Umbilical cord (tissue), 2 donors: ENCODE results near the gene TTLL8. TPM values are rescaled to one million over a fixed set of nuclear protein-coding genes. Genes with fewer than 3 reads are reported as not detected.
A peak's percentile ranks its signal among the peaks of the same experiment; 100 is the strongest.

Source experiments
- DNase-seq: peaks from one replicate; pipeline ENCODE4 v3.0.0-alpha.2; 2015; ENCODE audit warnings: low spot score
- total RNA-seq: library from RNA; depleted of rRNA; stranded (reverse); fragments of >200 nt; gene quantifications from one replicate; pipeline ENCODE4 v1.2.3, GENCODE V29; 2014; ENCODE audit warnings: low replicate concordance; ENCODE audit not compliant: insufficient read depth

TTLL8 gene
- total RNA-seq, 1 donor from 2014 or later = not detected

DNA sequence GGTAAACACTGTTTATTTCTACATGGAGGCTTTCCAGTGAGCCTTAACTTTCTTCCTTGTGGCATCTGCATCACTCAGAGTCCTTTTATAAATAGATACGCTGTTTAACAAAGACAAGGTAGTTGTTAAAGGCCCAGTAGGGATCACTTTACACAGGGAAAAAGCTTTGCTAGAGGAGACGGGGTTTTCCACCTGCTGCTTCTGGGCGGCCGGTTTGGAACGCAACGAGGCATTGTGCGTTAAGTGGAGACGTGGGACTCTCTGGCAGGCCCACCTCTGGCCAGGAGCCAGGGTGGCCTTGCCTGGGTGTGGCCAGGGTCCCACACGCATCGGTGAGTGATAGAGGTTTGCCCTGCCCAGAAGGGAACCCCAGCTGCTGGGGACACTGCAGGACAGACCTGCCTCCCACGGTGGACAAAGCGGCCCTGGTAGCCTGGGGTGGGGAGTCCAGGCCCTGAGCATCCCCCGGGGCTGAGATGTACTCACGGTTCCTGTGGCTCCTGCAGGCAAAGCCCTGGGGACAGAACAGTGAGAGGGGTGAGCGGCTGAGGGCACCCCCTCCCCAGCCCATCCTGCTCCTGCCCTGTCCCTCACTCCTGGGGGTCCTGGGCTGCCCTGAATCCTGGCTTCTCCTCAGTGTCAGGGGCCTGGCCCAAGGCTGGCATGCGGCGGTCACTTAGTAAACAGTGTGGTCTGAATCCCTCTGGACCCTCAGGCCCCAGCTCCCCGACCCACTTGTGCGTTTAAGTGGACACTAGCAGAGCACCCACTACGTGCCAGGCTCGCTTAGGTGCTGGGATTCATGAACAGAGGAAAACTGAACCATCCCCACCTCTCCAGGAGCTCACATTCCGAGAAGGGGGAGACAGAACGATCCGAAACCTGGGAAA is 49.7 kb downstream of the TTLL8 start:
- DNase-seq = no peak

DNA sequence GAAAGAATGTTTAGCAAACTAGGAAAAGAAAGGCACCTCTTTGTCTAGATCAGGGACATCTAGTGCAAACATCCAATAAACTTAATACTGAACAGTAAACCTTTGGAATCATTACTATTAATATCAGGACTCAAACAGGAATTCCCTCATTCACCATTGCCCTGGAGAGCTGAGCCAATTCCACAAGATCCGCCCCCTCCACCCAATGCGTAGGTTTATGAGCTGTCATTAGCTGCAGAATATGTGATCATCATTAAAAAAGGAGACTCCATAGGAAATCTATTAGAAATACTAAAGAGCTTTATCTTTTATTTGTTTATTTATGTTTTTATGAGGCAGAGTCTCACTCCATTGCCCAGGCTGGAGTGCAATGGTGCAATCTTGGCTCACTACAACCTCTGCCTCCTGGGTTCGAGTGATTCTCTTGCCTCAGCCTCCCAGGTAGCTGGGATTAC is 51.0 kb downstream of the TTLL8 start:
- DNase-seq = no peak

DNA sequence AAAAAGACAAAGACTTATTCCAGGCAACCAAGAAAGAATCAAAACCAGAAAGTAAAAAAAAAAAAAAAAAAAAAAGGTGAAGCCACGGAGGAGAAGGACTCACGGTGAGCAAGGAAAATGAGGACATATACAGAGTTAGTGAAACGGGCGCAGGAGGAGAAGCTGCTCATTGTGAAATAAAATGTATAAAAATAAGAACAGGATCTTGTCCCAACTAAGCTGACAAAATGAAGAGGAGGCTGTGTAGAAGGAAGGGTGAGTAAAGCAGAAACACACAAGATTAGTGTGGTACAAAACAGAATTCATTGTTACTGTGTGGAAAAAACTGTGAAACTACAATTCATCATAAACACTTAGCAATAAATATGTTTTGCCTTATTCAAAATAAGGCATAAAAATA is 53.2 kb downstream of the TTLL8 start:
- no peak for DNase-seq

DNA sequence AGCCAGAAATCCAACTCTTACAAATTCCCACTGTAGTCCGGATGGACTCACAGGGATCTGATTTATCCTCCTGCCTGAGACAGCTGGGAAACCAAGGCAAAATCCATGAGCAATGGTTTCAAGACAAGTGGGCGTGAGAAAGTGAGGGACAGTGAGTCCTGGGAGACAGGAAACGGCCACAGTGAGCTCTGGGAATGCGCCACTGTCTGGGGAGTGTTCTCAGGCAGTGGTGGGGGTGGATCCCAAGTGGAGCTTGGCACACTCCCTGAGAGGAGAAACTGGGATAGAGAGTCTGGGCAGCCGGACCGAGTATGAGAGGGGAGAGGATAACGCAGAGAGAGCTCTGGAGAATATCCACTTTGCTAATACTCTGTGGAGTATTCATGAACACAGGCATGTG is 55.3 kb downstream of the TTLL8 start:
- peak; percentile 86 for DNase-seq

DNA sequence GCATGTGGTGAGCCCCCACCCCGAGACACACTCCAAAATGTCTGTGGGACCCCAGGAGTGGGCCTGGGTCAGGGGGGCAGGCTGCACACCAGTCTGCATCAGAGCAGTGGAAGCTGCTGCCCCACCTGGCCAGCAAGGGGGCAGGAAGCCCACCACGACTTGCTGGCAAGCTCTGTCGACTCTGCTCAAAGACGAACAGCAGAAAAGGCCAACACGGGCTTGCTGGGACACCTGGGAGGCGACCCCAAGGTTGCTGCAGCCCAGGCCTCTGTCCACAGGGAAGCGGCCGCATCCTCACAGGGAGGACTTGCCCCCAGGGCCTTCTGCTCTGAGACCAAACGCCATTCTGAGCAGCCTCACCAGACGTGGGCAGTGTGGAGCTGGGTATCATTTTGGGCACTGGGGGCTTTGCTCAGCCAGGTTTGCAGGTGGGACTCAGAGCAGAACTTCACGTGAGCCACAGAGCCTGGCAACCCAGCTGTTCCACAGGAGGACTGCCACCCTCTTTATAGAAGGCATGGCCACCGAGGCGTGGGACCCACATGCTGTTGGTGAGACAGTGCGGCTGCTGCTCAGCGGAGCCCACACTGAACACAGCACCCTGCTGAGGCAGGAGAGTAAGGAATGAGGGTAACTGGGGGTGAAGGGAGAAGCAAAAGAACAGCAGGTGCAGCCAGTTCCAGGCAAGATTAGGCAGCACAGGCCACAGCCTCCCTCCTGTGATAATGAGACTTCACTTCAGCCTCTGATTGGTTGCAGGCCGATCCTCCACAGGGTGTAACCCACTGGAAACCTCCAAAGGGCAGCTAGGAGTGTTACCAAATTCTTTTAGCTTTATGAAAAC is 56.5 kb downstream of the TTLL8 start:
- no peak for DNase-seq

DNA sequence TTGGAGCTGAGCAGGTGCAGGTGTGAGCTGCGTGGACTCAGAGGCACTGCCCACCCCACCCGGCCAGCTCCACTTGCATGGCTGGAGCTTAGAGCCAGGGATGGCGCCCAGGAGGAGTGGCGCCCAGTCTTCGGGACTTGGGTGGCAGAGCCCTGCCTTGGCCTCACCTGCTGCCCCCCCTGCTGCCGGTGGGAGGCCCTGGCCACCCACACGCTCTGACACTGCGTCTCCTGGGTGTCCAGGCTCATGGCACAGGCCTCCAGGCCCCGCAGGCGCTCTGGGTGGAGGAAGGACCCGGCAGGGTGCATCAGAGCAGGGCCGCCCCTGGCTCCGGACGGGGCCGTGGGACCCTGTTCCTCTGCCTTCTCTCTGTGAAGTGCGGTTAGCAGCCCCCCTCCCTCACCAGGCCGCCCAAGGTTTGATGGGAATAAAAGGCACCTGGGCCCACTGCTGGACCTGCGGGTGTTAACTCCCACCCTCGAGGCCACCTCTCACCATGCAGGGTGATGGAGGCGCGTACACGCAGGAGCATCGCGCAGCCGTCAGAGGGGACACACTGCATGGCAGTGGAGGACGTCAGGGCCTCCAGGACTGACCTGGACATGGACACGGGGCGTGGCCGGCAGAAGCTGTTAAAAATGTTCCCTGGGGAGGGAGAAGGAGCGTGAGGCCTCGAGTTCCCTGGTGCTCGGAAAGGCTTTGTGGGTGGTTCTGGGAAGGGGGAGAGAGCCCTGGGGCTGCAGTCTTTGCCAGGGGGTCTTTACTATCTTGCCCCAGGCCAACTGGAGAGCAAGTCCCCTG is 57.3 kb downstream of the TTLL8 start:
- DNase-seq = no peak

DNA sequence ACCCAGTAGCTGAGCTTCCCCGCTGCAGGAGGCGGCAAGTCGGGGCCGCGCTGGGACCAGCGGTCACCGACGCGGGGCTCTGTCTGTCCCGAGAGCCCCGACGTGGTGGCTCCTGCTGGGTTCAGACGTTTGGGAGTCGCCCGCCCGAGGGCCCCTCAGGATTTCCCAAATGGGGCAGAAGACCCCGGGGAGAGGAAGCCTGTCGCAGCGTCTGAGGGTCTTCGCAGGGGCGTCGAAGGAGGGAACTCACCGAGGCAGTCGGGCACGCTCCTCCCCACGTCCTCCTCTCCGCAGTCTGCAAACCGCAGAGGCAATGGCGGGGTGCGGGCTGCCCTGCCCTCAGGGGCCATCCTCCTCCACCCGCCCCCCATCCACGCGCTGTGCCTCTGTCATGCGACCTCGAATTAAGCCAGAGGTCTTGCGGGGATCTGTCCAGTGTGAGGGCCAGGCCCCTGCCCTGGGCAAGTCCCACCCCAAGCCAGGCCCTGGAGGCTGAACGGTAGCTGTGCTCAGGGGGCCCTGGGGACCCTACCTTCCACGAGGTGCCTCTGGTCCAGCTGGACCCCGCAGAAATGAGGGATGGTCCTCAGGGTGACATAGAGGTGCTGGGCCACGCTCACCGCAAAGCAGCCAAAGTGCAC is 58.0 kb downstream of the TTLL8 start:
- no peak for DNase-seq

DNA sequence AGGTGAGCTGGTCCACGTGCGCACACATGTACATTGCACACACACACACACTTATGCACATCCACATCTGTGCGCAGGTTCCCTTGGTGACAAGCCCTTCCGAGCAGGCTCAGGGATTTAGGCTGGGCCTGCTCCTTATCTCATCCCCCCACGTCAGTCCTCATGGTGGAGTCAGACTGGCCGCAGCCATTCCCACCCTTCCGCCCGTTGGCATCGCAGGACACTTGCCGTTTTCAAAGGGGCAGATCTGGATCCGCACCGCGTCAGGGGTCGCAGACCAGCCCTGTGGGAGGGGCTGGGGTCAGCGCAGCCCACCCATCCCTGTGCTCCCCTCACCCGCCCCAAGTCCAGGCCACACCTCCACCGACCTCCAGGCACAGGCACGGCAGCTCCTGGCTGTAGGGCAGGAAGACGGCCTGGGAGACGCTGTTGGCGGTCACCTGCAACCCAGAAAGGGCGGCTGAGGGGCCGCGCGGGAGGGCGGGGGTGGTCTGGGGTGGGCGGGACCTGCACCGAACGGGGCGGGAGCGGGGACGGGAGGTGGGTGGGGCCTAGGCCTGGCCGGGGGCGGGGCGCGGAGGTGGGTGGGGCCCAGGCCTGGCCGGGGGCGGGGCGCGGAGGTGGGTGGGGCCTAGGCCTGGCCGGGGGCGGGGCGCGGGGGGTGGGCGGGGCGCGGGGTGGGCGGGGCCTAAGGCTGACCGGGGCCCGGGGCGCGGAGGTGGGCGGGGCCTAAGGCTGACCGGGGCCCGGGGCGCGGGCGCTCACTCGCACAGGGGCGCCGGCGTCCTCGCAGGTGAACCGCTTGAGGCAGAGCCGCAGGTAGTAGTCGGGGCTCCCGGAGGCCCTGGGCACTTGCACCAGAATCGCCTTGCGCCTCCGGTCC is 58.8 kb downstream of the TTLL8 start:
- DNase-seq = no peak

DNA sequence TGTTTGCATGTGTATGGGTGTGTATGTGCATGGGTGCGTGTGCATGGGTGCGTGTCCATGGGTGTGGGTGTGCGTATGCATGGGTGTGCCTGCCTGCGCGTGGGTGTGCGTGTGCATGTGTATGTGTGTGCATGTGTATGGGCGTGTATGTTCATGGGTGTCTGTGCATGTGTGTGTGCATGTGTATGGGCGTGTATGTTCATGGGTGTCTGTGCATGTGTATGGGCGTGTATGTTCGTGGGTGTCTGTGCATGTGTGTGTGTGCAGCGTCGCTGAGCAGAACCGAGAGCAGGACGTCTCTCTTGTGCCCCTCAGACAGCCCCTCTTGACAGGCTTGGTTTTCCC is 59.4 kb downstream of the TTLL8 start:
- DNase-seq = no peak

DNA sequence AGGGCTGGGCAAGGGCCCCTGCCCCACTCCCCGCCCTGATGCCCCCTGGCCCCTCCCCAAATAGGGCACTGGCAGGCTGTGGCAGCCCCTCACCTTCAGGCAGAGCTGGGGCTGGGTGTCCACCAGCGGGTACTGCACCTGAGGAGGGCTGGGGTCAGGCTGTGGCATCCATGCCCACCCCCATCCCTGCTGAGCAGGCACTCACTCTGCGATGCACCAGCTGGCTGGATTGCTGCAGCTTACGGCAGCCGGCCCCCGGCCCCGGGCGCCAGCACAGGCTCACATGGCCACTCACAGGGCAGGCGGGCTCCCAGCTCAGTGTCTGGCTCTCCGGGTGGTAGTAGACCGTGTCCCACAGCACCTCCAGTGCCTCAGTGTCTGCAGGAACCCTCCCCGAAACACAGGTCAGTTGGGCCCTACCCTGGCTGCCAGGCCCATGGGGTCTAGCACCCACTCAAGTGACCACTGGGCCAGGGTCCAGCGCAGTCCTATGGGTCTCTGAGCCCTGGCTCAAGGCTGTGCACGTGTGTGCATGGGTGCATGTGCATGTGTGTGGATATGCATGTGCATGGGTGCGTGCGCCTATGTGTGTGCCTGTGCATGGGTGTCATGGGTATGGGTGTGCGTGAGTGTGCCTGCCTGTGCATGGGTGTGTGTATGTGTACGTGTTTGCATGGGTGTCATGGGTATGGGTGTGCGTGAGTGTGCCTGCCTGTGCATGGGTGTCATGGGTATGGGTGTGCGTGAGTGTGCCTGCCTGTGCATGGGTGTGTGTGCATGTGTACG is 60.0 kb downstream of the TTLL8 start:
- no peak for DNase-seq

DNA sequence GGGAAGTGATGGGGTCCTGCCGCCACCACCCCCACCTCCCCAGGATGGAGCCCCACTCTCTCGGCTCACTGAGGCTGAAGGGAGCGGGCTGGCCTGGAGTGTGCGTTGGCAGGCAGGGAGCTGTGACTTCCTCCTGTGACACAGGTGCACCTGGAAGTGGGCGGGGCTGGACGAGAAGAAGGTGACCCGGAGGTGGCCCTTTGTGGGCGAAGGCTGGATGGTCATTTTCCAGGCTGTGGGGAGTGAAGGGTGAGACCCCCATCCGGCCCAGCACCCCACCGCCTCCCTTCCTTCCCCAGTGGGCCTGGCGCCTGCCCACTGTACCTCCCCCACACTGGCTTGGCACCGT is 60.9 kb downstream of the TTLL8 start:
- DNase-seq = no peak

DNA sequence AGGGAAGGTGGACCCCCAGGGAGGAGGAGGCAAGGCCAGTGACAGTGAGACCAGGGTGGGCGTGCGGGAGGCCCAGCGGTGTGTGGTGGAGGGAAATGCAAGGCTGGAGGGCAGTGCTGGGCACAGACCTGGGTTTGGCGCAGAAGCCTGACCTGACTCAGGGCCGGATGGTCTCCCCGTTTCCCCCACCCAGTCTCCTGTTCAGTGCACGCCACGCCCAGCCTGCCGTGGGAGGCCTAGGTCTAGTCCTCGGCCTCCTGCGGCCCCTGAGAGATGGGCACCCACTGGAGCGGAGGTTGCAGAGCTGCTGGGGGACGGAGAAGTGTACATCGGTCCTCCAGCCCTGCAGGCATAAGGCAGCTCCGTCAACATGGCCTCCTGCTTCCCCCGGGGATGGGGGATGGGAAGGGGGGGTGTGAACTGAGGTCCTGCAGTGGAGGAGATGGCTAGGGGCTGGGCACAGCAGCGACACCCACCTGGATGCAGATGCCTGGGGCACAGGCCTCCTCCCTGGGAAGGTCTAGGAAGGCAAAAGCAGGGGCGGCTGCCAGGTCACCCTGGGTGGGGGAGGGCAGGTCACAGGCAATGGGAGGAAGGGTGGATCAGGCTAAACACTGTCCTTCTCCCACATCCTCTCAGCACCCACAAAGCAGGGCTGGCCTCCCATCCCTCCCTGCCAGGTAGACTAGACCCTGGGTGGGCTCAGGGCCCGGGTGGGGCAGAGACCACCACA is 61.4 kb downstream of the TTLL8 start:
- no peak for DNase-seq

DNA sequence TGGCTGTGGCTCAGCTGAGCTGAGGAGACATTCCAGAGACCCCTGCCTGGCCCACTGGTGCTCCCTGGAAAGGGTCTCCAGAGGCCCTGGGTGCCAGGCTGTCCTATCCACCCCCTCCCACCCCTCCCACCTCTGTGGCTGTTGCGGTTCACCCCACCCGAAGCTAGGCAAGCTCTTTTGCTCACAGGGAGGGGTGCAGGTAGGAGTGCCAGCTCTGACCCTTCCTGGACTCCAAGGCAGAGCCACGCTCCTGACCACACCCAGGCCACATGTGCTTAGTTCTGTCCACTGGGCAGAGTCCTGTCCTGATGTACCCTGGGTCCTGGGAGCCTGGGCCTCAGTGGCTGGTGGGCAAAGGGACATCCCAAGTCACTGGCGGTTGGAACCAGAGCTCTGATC is 62.0 kb downstream of the TTLL8 start:
- DNase-seq = no peak

DNA sequence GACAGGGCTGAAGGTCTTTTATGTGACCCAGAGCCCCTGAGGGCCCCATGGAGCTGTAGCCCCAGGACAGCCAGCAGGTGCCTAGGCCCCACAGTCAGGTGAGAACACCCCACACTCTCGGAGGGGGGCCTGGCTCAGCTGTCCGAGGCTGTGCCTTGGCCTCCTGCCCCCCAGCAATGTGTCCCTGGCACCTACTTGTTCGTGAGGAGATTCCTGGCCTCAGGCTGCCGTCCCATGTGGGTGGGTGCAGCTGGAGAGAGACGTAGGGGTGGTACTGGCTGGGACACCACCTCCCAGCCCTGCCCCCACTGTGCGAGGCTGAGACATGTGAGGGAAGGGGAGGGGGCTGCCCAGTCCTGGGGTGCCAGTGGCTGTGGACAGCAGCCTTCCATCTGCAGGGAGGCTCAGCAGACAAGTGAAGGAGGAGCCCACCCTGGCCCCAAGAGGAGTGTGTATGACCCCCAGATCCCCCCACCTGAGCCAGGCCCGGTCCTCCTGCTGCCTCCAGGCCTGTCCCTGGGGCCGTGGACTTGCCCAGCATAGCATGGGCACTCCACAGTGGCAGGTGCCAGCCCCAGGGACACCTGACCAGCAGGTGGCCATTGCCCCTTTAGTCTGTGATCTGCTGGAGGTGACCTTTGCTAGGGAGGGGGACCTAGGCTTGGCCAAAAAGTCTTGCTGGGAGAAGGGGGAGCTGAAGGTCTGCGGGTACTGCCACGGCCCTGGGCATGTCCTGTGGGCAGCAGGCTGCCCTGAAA is 62.6 kb downstream of the TTLL8 start:
- no peak for DNase-seq

DNA sequence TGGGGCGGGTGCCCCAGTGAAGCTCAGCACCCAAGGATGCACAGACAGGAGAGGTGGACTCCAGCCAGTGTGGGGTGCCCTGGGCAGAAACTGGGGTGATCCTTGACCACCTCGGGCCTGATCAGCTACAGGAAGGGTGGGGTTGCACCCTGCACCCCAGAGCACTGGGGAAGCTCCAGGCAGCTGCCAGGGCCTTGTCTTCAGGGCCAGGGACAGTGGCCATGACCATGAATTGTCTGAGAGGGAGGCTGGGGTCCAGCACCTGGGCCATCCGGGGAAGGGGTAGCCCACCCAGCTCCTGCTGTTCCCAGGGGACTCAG is 63.1 kb downstream of the TTLL8 start:
- DNase-seq = no peak

DNA sequence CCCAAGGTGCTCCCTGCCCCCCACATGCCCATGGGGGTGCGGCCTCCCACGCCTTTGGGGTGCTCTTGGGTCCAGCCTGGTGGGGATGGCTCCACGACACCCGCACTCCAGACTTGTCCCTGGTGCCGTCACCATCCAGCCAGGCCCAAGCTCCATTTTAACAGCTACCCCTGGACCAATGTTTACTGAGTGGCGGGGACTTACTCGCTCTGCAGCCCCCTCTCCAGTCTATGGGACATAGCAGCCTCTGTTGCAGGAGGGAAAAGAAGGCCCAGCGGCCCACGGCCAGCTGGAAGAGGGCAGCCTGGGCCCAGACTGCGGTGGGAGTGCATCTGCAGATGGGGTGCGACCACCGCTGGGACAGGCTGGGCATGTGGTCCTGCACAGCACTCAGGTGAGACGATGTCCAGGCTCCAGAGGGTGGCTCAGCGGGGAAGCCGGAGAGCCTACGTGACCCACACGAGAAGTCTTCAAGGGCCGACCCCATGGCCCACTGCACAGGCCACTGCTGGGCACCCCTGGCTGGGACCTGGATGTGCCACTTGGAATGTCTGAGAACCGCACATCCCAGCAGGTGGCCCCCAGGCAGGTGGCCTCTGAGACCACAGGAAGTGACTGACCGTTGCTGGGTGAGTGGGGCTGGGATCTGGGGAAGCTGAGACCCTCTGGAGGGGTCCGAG is 63.6 kb downstream of the TTLL8 start:
- no peak for DNase-seq

DNA sequence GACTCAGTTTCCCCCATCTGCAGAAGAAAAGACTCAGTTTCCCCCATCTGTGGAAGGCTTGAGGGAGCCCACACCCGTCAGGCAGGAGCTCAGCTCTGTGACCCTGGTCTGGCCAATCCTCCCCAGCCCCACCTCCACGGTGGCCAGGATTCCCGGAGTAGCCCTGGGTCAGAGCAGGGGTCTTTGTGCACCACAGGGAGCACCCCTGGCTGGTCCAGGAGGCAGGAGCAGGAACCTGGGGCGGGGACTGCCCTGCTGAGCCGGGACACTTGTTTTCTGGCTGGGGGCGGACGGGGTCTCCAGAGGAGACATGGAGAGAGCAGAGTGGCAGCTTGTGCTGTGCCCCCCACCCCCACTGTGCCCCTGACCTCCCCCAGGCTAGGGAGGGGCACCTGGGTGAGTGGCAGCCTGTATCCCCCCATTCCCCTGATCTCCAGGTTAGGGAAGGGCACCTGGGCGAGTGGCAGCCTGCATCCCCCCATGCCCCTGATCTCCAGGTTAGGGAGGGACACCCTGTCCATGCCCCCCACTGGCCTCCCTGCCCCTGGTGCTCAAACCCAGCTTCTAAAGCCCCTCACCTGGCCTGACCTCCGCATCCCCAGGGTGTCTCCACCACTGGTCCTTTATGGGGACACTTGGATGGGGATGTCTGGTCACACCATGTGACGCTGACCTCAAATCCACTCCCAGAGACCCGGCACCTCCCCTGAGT is 64.3 kb downstream of the TTLL8 start:
- no peak for DNase-seq
